Activated CD8-positive, alpha-beta T cell treated with anti-CD3 and anti-CD28 coated beads for 36 hours (primary cell): Measurements from ENCODE around the gene DOCK4. TPM values are rescaled to one million over a fixed set of nuclear protein-coding genes. Genes with fewer than 3 reads are reported as not detected.

Experiments
- ATAC-seq: fragments of 200-7000 bp; cut with Tn5 transposase; one replicate; pipeline ENCODE4 v1.10.0; 2021; ENCODE audit warnings: mild to moderate bottlenecking, moderate library complexity
- CTCF ChIA-PET: fragments of 350-600 bp; sonication (Branson Sonifier 250); formaldehyde crosslinking; loops from one replicate; lab custom pipeline; 2021; ENCODE audit warnings: antibody characterized with exemption; lab: Charles Lee
- POLR2A ChIA-PET: fragments of 350-600 bp; sonication (Branson Sonifier 250); formaldehyde crosslinking; loops from one replicate; lab custom pipeline; 2021; ENCODE audit warnings: antibody characterized with exemption; lab: Charles Lee
- DNase-seq: peaks from one replicate; pipeline ENCODE4 v3.0.0-alpha.2; 2020
- H3K27ac Mint-ChIP-seq: one replicate; pipeline ENCODE4 v1.8.0; 2021; ENCODE audit warnings: mild to moderate bottlenecking, mixed read lengths
- H3K27me3 Mint-ChIP-seq: one replicate; pipeline ENCODE4 v1.8.0; 2021; ENCODE audit warnings: mixed read lengths
- H3K36me3 Mint-ChIP-seq: one replicate; pipeline ENCODE4 v1.8.0; 2021; ENCODE audit warnings: low read depth, mixed read lengths
- H3K4me1 Mint-ChIP-seq: one replicate; pipeline ENCODE4 v1.8.0; 2021; ENCODE audit warnings: low read depth, mixed read lengths
- H3K4me3 Mint-ChIP-seq: one replicate; pipeline ENCODE4 v1.8.0; 2021; ENCODE audit warnings: mild to moderate bottlenecking, moderate library complexity, mixed read lengths
- H3K9me3 Mint-ChIP-seq: one replicate; pipeline ENCODE4 v1.8.0; 2021; ENCODE audit warnings: mixed read lengths
- CTCF ChIP-seq: fragments of 200-600 bp; IDR thresholded peaks from one replicate; pipeline ENCODE4 v1.8.0; 2022; ENCODE audit warnings: antibody characterized with exemption, mild to moderate bottlenecking
- intact Hi-C: fragments of 100-400 bp; cut with micrococcal nuclease; formaldehyde crosslinking; loops from one replicate; pipeline ENCODE4 v1.10.0; 2022
- total RNA-seq, 2 experiments: library from RNA; stranded (reverse); gene quantifications; one replicate each; pipeline ENCODE4 v1.2.3, GENCODE V29; 2021

Gene DOCK4
- total RNA-seq, 2 experiments from 2014 or later: 0.31 to 0.32 TPM

GRCh38 chr7:112147793-112148361 is 58.3 kb downstream of the DOCK4 start:
- H3K27me3 Mint-ChIP-seq: peaks cover 19% of the 10 kb centered on the region
- DNase-seq: no peak
- H3K9me3 Mint-ChIP-seq: no peaks in the 10 kb centered on the region
- CTCF ChIA-PET: interaction anchor here (1.2 kb wide), 1 partner anchor 31 kb away, joined by 4 read pairs; no protein-coding TSS in a partner anchor
- no peak overlapping the region for H3K27ac Mint-ChIP-seq
- H3K36me3 Mint-ChIP-seq: no peaks in the 10 kb centered on the region
- no peaks in the 10 kb centered on the region for H3K4me1 Mint-ChIP-seq
- no peak for TF ChIP-seq CTCF
- POLR2A ChIA-PET: no interaction called here
- H3K4me3 Mint-ChIP-seq: no peak overlapping the region
- ATAC-seq: no peak
- intact Hi-C loops: no loop called here

- DNase-seq (no peak), ATAC-seq (no peak)
- Mint-ChIP-seq H3K9me3 (no peaks in the 10 kb centered on the region), H3K4me1 (no peaks in the 10 kb centered on the region), H3K36me3 (no peaks in the 10 kb centered on the region), H3K4me3 (no peak overlapping the region), H3K27me3 (peaks cover 12% of the 10 kb centered on the region), H3K27ac (no peak overlapping the region)
- TF ChIP-seq CTCF: no peak
- ChIA-PET CTCF (no interaction called here), POLR2A (no interaction called here)
- intact Hi-C loops: no loop called here
Measured at GRCh38 chr7:112145206-112145605, 61.0 kb downstream of the DOCK4 start.

GRCh38 chr7:112144284-112145059 is 61.7 kb downstream of the DOCK4 start:
- no peak overlapping the region for H3K27ac Mint-ChIP-seq
- no peaks in the 10 kb centered on the region for H3K9me3 Mint-ChIP-seq
- no peak overlapping the region for H3K4me3 Mint-ChIP-seq
- H3K27me3 Mint-ChIP-seq: peaks cover 10% of the 10 kb centered on the region
- DNase-seq (no peak), ATAC-seq (no peak)
- intact Hi-C loops: no loop called here
- no peaks in the 10 kb centered on the region for H3K36me3 Mint-ChIP-seq
- ChIA-PET POLR2A (no interaction called here), CTCF (no interaction called here)
- no peaks in the 10 kb centered on the region for H3K4me1 Mint-ChIP-seq
- no peak for TF ChIP-seq CTCF

GRCh38 chr7:112143582-112143981 is 62.6 kb downstream of the DOCK4 start:
- TF ChIP-seq CTCF: no peak
- ATAC-seq (no peak), DNase-seq (no peak)
- H3K36me3 Mint-ChIP-seq: no peaks in the 10 kb centered on the region
- H3K27me3 Mint-ChIP-seq: peaks cover 6% of the 10 kb centered on the region
- POLR2A ChIA-PET: no interaction called here
- H3K27ac Mint-ChIP-seq: no peak overlapping the region
- intact Hi-C loops: no loop called here
- H3K4me3 Mint-ChIP-seq: no peak overlapping the region
- no peaks in the 10 kb centered on the region for H3K9me3 Mint-ChIP-seq
- CTCF ChIA-PET: no interaction called here
- no peaks in the 10 kb centered on the region for H3K4me1 Mint-ChIP-seq

GRCh38 chr7:112143136-112143535 is 63.1 kb downstream of the DOCK4 start:
- ATAC-seq: no peak
- Mint-ChIP-seq H3K36me3 (no peaks in the 10 kb centered on the region), H3K9me3 (no peaks in the 10 kb centered on the region), H3K27me3 (peaks cover 6% of the 10 kb centered on the region), H3K4me1 (no peaks in the 10 kb centered on the region), H3K4me3 (no peak overlapping the region), H3K27ac (no peak overlapping the region)
- ChIA-PET CTCF (no interaction called here), POLR2A (no interaction called here)
- intact Hi-C loops: no loop called here
- no peak for TF ChIP-seq CTCF
- DNase-seq: no peak
